Mesendoderm (in vitro differentiated cells): ENCODE data around the gene NDUFS5. TPM values are rescaled to one million over a fixed set of nuclear protein-coding genes. Genes with fewer than 3 reads are reported as not detected.
"Not testable (repeated sequence)": the region's sequence is repeated elsewhere in the genome, so short reads cannot be mapped to it uniquely, and the experiment has no call there.

Experiments
- DNase-seq: peaks from one replicate; pipeline ENCODE4 v3.0.0; 2013
- H2AK5ac ChIP-seq: 2 replicates; pipeline ENCODE4 v1.6.1; 2013; ENCODE audit warnings: low read length, inconsistent platforms
- H2BK120ac ChIP-seq: 2 replicates; pipeline ENCODE4 v1.6.1; 2013; ENCODE audit warnings: low read depth, mild to moderate bottlenecking, low read length, moderate library complexity, mixed read lengths
- H2BK15ac ChIP-seq: replicated peaks from 2 replicates; pipeline ENCODE4 v1.6.1; 2013; ENCODE audit warnings: low read depth, mild to moderate bottlenecking, moderate library complexity
- H2BK5ac ChIP-seq: 2 replicates; pipeline ENCODE4 v1.6.1; 2013; ENCODE audit warnings: low read length, inconsistent platforms
- H3K18ac ChIP-seq: 2 replicates; pipeline ENCODE4 v1.6.1; 2013; ENCODE audit warnings: mild to moderate bottlenecking, low read length, mixed read lengths
- H3K23ac ChIP-seq: one replicate; pipeline ENCODE4 v1.6.1; 2013; ENCODE audit warnings: low read length
- H3K27ac ChIP-seq: 2 replicates; pipeline ENCODE4 v1.5.1; 2013; ENCODE audit warnings: low read depth, mild to moderate bottlenecking, inconsistent platforms, low read length, moderate library complexity
- H3K27me3 ChIP-seq: 2 replicates; pipeline ENCODE4 v1.6.1; 2013; ENCODE audit warnings: low read length, control low read depth, mild to moderate bottlenecking, inconsistent platforms; ENCODE audit not compliant: insufficient read depth, poor library complexity
- H3K36me3 ChIP-seq: 2 replicates; pipeline ENCODE4 v1.6.1; 2013; ENCODE audit warnings: low read length, inconsistent platforms; ENCODE audit not compliant: control insufficient read depth, insufficient read depth
- H3K4ac ChIP-seq: one replicate; pipeline ENCODE4 v1.6.1; 2013; ENCODE audit warnings: low read depth, mild to moderate bottlenecking, low read length, moderate library complexity
- H3K4me1 ChIP-seq: 2 replicates; pipeline ENCODE4 v1.6.1; 2013; ENCODE audit warnings: low read depth, low read length, inconsistent platforms; ENCODE audit not compliant: control insufficient read depth
- H3K4me2 ChIP-seq: 2 replicates; pipeline ENCODE4 v1.6.1; 2013; ENCODE audit warnings: low read length
- H3K4me3 ChIP-seq: 2 replicates; pipeline ENCODE4 v1.5.1; 2013; ENCODE audit warnings: mild to moderate bottlenecking, low read length
- H3K56ac ChIP-seq: one replicate; pipeline ENCODE4 v1.6.1; 2013; ENCODE audit warnings: low read length
- H3K79me1 ChIP-seq: 2 replicates; pipeline ENCODE4 v1.6.1; 2013; ENCODE audit warnings: low read length, inconsistent platforms
- H3K79me2 ChIP-seq: 2 replicates; pipeline ENCODE4 v1.6.1; 2013; ENCODE audit warnings: mild to moderate bottlenecking, low read length; ENCODE audit not compliant: control insufficient read depth, insufficient read depth
- H3K9ac ChIP-seq: 2 replicates; pipeline ENCODE4 v1.6.1; 2013; ENCODE audit warnings: low read length, inconsistent platforms
- H4K5ac ChIP-seq: one replicate; pipeline ENCODE4 v1.6.1; 2013; ENCODE audit warnings: low read length
- H4K8ac ChIP-seq: one replicate; pipeline ENCODE4 v1.6.1; 2013; ENCODE audit warnings: low read depth, mild to moderate bottlenecking, control low read depth, low read length, moderate library complexity
- WGBS: extraction: QIAGEN DNeasy Blood & Tissue Kit; methylation state at CpG from one replicate; pipeline ENCODE4 v1.1.7; 2013; ENCODE audit warnings: low lambda C conversion rate, missing lambda C conversion rate; ENCODE audit not compliant: insufficient coverage; ENCODE audit errors: extremely low coverage; 5-methylcytosine and 5-hydroxymethylcytosine counted together
- polyA plus RNA-seq, 2 experiments: library from polyadenylated mRNA; stranded (reverse); fragments of 200-250 nt; gene quantifications; one replicate each; pipeline ENCODE4 v1.2.3, GENCODE V29; 2013

The NDUFS5 gene
- polyA plus RNA-seq (2013, experiment 1 of 2), result 863 TPM
- 889 TPM for polyA plus RNA-seq (2013, experiment 2 of 2)

- Histone ChIP-seq H3K4ac (peak within 1 kb of the TSS; percentile 5), H3K27ac (peak within 1 kb of the TSS; percentile 62), H3K4me3 (peak within 1 kb of the TSS; percentile 81), H3K79me1 (peaks cover 5% of the 10 kb centered on the region), H3K18ac (peak within 1 kb of the TSS; percentile 29), H3K36me3 (peaks cover 4% of the 10 kb centered on the region), H4K8ac (no peak within 1 kb of the TSS), H2BK15ac (no peak within 1 kb of the TSS), H2AK5ac (peak within 1 kb of the TSS; percentile 52), H3K4me2 (peak within 1 kb of the TSS; percentile 99), H2BK120ac (no peak within 1 kb of the TSS), H3K56ac (peak within 1 kb of the TSS; percentile 100), H3K4me1 (peaks cover 2% of the 10 kb centered on the region), H4K5ac (no peak within 1 kb of the TSS), H3K23ac (peak within 1 kb of the TSS; percentile 80), H2BK5ac (peak within 1 kb of the TSS; percentile 83), H3K79me2 (peaks cover 22% of the 10 kb centered on the region), H3K9ac (peak within 1 kb of the TSS; percentile 100), H3K27me3 (no peaks in the 10 kb centered on the region)
- DNase-seq, result peak; percentile 98
- no CpG with 5 or more reads among the region's 47 CpGs for WGBS
Observed at GRCh38 chr1:39026051-39026865, at the start of gene NDUFS5. Gene NDUFS5 (plus strand): TSS chr1:39026350. CDS start chr1:39028725, 2,375 bp downstream.

GRCh38 chr1:38977399-38978244, 48.5 kb upstream of the NDUFS5 start:
- no CpG with 5 or more reads among the region's 12 CpGs for WGBS
- H3K27me3 ChIP-seq, H2AK5ac ChIP-seq, H3K4ac ChIP-seq, H4K8ac ChIP-seq, H3K9ac ChIP-seq, H3K4me1 ChIP-seq, H3K56ac ChIP-seq, H2BK5ac ChIP-seq, H3K27ac ChIP-seq, H2BK120ac ChIP-seq, H4K5ac ChIP-seq, DNase-seq, H3K4me2 ChIP-seq, H3K79me1 ChIP-seq, H3K79me2 ChIP-seq, H3K36me3 ChIP-seq, H3K18ac ChIP-seq, H2BK15ac ChIP-seq, H3K23ac ChIP-seq, H3K4me3 ChIP-seq: not testable (repeated sequence)

- not testable (repeated sequence) for H3K4me3 ChIP-seq, H2AK5ac ChIP-seq, H3K18ac ChIP-seq, H4K8ac ChIP-seq, H2BK5ac ChIP-seq, H3K27me3 ChIP-seq, H2BK15ac ChIP-seq, H3K4me2 ChIP-seq, H3K23ac ChIP-seq, H3K4me1 ChIP-seq, H3K9ac ChIP-seq, H3K27ac ChIP-seq, H3K4ac ChIP-seq, H3K79me1 ChIP-seq, H2BK120ac ChIP-seq, H3K79me2 ChIP-seq, H3K56ac ChIP-seq, H4K5ac ChIP-seq, DNase-seq, H3K36me3 ChIP-seq
- no CpG with 5 or more reads among the region's 6 CpGs for WGBS
Observed at GRCh38 chr1:38978245-38978542, 48.0 kb upstream of the NDUFS5 start.

- not testable (repeated sequence) for H3K56ac ChIP-seq, H2AK5ac ChIP-seq, DNase-seq, H3K18ac ChIP-seq, H3K4me1 ChIP-seq, H3K4me2 ChIP-seq, H4K8ac ChIP-seq, H3K4me3 ChIP-seq, H3K4ac ChIP-seq, H2BK15ac ChIP-seq, H2BK5ac ChIP-seq, H3K23ac ChIP-seq, H3K79me2 ChIP-seq, H3K9ac ChIP-seq, H2BK120ac ChIP-seq, H3K36me3 ChIP-seq, H3K79me1 ChIP-seq, H3K27ac ChIP-seq, H3K27me3 ChIP-seq, H4K5ac ChIP-seq
- WGBS, result no CpG with 5 or more reads among the region's 1 CpG
Observed at GRCh38 chr1:38979380-38979779, 46.8 kb upstream of the NDUFS5 start.

GRCh38 chr1:38989979-38990378, 36.2 kb upstream of the NDUFS5 start:
- no peak overlapping the region for H2BK5ac ChIP-seq
- H3K4me3 ChIP-seq, result no peak overlapping the region
- H3K79me2 ChIP-seq, result peaks cover 38% of the 10 kb centered on the region
- peak overlapping the region; percentile 79 for H3K27ac ChIP-seq
- H3K4me1 ChIP-seq, result peaks cover 5% of the 10 kb centered on the region
- no peak overlapping the region for H3K23ac ChIP-seq
- peak overlapping the region; percentile 92 for H3K18ac ChIP-seq
- H3K36me3 ChIP-seq, result no peaks in the 10 kb centered on the region
- H2AK5ac ChIP-seq, result no peak overlapping the region
- no CpG with 5 or more reads among the region's 2 CpGs for WGBS
- no peak overlapping the region for H3K4ac ChIP-seq
- no peaks in the 10 kb centered on the region for H3K27me3 ChIP-seq
- no peak overlapping the region for H4K5ac ChIP-seq
- H2BK120ac ChIP-seq, result peak overlapping the region; percentile 34
- no peak overlapping the region for H3K4me2 ChIP-seq
- peak overlapping the region; percentile 30 for H4K8ac ChIP-seq
- no peaks in the 10 kb centered on the region for H3K79me1 ChIP-seq
- no peak for DNase-seq
- H2BK15ac ChIP-seq, result peak overlapping the region; percentile 25
- H3K9ac ChIP-seq, result peak overlapping the region; percentile 72
- H3K56ac ChIP-seq, result peak overlapping the region; percentile 86
